DND-41 (cell line): ENCODE data around the gene USP20.

ENCODE experiments used
- CTCF ChIP-seq: IDR thresholded peaks from 2 replicates; pipeline ENCODE4 v1.5.1; 2012; ENCODE audit warnings: borderline replicate concordance, low read length, moderate library complexity, mild to moderate bottlenecking; ENCODE audit not compliant: poor library complexity, severe bottlenecking; ENCODE audit errors: extremely low read depth
- EZH2 ChIP-seq: IDR thresholded peaks from 3 replicates; pipeline ENCODE4 v1.6.1; 2012; ENCODE audit warnings: borderline replicate concordance, low read depth, mild to moderate bottlenecking, moderate library complexity, low read length, inconsistent platforms; ENCODE audit not compliant: severe bottlenecking

DNA sequence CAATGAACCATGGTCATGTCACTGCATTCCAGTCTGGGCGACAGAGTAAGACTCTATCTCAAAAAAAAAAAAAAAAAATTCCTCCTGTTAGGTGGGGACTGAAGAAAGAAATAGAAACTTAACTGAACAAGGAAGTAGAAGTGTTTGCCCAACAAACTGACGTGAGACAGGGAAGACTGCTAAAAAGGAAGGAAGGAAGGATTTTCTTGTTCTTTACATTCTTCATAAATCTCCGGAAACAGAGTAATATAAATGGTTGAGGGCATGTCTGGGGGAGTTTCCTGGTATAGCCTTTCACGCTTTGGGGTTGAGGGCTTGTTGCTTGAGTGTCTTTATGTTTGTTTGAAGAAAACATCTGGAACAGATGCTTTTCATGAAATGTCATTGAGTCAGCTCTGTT is 29.2 kb upstream of the USP20 start:
- TF ChIP-seq CTCF = no peak
- no peak for TF ChIP-seq EZH2
